H9 (cell line): Measurements from ENCODE around the gene TIMM17A. TPM values are rescaled to one million over a fixed set of nuclear protein-coding genes. Genes with fewer than 3 reads are reported as not detected.

Experiments
- DNase-seq: peaks from one replicate; pipeline ENCODE4 v3.0.0-alpha.2; 2017
- H2AFZ ChIP-seq: one replicate; pipeline ENCODE4 v1.6.1; 2013; ENCODE audit warnings: mild to moderate bottlenecking, low read length, control low read depth, moderate library complexity
- H2AK5ac ChIP-seq: 2 replicates; pipeline ENCODE4 v1.6.1; 2013; ENCODE audit warnings: low read length, control low read depth, mixed read lengths; ENCODE audit not compliant: insufficient read length
- H2BK120ac ChIP-seq: one replicate; pipeline ENCODE4 v1.6.1; 2013; ENCODE audit warnings: low read depth, mild to moderate bottlenecking, low read length, control low read depth, inconsistent platforms; ENCODE audit not compliant: poor library complexity, severe bottlenecking
- H2BK12ac ChIP-seq: 2 replicates; pipeline ENCODE4 v1.6.1; 2013; ENCODE audit warnings: low read length, control low read depth, mixed read lengths, low read depth; ENCODE audit not compliant: insufficient read length
- H2BK15ac ChIP-seq: 2 replicates; pipeline ENCODE4 v1.6.1; 2013; ENCODE audit warnings: low read depth, low read length, control low read depth
- H2BK20ac ChIP-seq: one replicate; pipeline ENCODE4 v1.6.1; 2013; ENCODE audit warnings: low read depth, mild to moderate bottlenecking, low read length, control low read depth, inconsistent platforms; ENCODE audit not compliant: poor library complexity, severe bottlenecking
- H2BK5ac ChIP-seq: 2 replicates; pipeline ENCODE4 v1.6.1; 2013; ENCODE audit warnings: low read length, control low read depth, mixed read lengths; ENCODE audit not compliant: insufficient read length
- H3K14ac ChIP-seq: 2 replicates; pipeline ENCODE4 v1.6.1; 2013; ENCODE audit warnings: low read length, control low read depth; ENCODE audit not compliant: insufficient read depth
- H3K18ac ChIP-seq: 2 replicates; pipeline ENCODE4 v1.6.1; 2013; ENCODE audit warnings: low read depth, mild to moderate bottlenecking, mixed read lengths, low read length, control low read depth; ENCODE audit not compliant: insufficient read length
- H3K23ac ChIP-seq: 2 replicates; pipeline ENCODE4 v1.6.1; 2013; ENCODE audit warnings: low read length, control low read depth, mixed read lengths, low read depth; ENCODE audit not compliant: insufficient read length
- H3K23me2 ChIP-seq: 2 replicates; pipeline ENCODE4 v1.6.1; 2013; ENCODE audit warnings: low read depth, mild to moderate bottlenecking, mixed read lengths, low read length, control low read depth; ENCODE audit not compliant: insufficient read length, poor library complexity, severe bottlenecking
- H3K27ac ChIP-seq: 2 replicates; pipeline ENCODE4 v1.5.1; 2013; ENCODE audit warnings: low read length, control low read depth, mixed read lengths, low read depth; ENCODE audit not compliant: insufficient read length
- H3K27me3 ChIP-seq: 2 replicates; pipeline ENCODE4 v1.6.1; 2013; ENCODE audit warnings: low read length, control low read depth, inconsistent platforms; ENCODE audit not compliant: insufficient read depth
- H3K4ac ChIP-seq: 2 replicates; pipeline ENCODE4 v1.6.1; 2013; ENCODE audit warnings: low read depth, mild to moderate bottlenecking, control low read depth, inconsistent platforms, low read length, moderate library complexity
- H3K4me1 ChIP-seq: 2 replicates; pipeline ENCODE4 v1.6.1; 2013; ENCODE audit warnings: low read length, control low read depth, inconsistent platforms; ENCODE audit not compliant: insufficient read depth
- H3K4me2 ChIP-seq: 2 replicates; pipeline ENCODE4 v1.6.1; 2013; ENCODE audit warnings: low read length, control low read depth, mixed read lengths; ENCODE audit not compliant: insufficient read length, insufficient read depth
- H3K56ac ChIP-seq: 2 replicates; pipeline ENCODE4 v1.6.1; 2013; ENCODE audit warnings: low read depth, mild to moderate bottlenecking, mixed read lengths, low read length, control low read depth; ENCODE audit not compliant: insufficient read length
- H3K79me1 ChIP-seq: 2 replicates; pipeline ENCODE4 v1.6.1; 2013; ENCODE audit warnings: low read depth, mild to moderate bottlenecking, moderate library complexity, low read length, control low read depth, inconsistent platforms; ENCODE audit not compliant: insufficient read depth, poor library complexity, severe bottlenecking
- H3K79me2 ChIP-seq: 2 replicates; pipeline ENCODE4 v1.6.1; 2013; ENCODE audit warnings: low read length, control low read depth, inconsistent platforms; ENCODE audit not compliant: insufficient read depth
- H3K9ac ChIP-seq: 2 replicates; pipeline ENCODE4 v1.6.1; 2013; ENCODE audit warnings: low read length, control low read depth, mixed read lengths; ENCODE audit not compliant: insufficient read length; ENCODE audit errors: extremely low read depth
- H3K9me3 ChIP-seq: one replicate; pipeline ENCODE4 v1.6.1; 2013; ENCODE audit warnings: low read depth, low read length, inconsistent platforms; ENCODE audit not compliant: control insufficient read depth
- H3T11ph ChIP-seq: one replicate; pipeline ENCODE4 v1.6.1; 2013; ENCODE audit warnings: mild to moderate bottlenecking, low read length, control low read depth, inconsistent platforms
- H4K20me1 ChIP-seq: one replicate; pipeline ENCODE4 v1.6.1; 2013; ENCODE audit not compliant: control insufficient read depth, insufficient read length, insufficient read depth
- H4K5ac ChIP-seq: 2 replicates; pipeline ENCODE4 v1.6.1; 2013; ENCODE audit warnings: low read depth, mild to moderate bottlenecking, mixed read lengths, low read length, control low read depth; ENCODE audit not compliant: insufficient read length
- H4K8ac ChIP-seq: replicated peaks from 2 replicates; pipeline ENCODE4 v1.6.1; 2013; ENCODE audit warnings: low read length, control low read depth, mixed read lengths, low read depth; ENCODE audit not compliant: insufficient read length
- H4K91ac ChIP-seq: 2 replicates; pipeline ENCODE4 v1.6.1; 2013; ENCODE audit warnings: low read depth, mild to moderate bottlenecking, moderate library complexity, mixed read lengths, low read length, control low read depth; ENCODE audit not compliant: insufficient read length
- H3K27ac Mint-ChIP-seq, 3 experiments: 2 replicates in 2 of 3; 3 replicates in 1 of 3; pipeline ENCODE4 v1.8.0; 2020 to 2021; ENCODE audit warnings: mixed read lengths in 3 of 3, mild to moderate bottlenecking in 1 of 3, moderate library complexity in 1 of 3
- H3K27me3 Mint-ChIP-seq: 2 replicates; pipeline ENCODE4 v1.8.0; 2021; ENCODE audit warnings: low read depth, mild to moderate bottlenecking, moderate library complexity, mixed read lengths
- H3K36me3 Mint-ChIP-seq, 3 experiments: 2 replicates in 2 of 3; 3 replicates in 1 of 3; pipeline ENCODE4 v1.8.0; 2020 to 2021; ENCODE audit warnings: low read depth in 3 of 3, mixed read lengths in 3 of 3; ENCODE audit not compliant: insufficient read depth in 1 of 3
- H3K4me1 Mint-ChIP-seq, 2 experiments: 2 replicates each; pipeline ENCODE4 v1.8.0; 2020; ENCODE audit warnings: mixed read lengths in 2 of 2
- H3K4me3 Mint-ChIP-seq, 2 experiments: 2 replicates in 1 of 2; 3 replicates in 1 of 2; pipeline ENCODE4 v1.8.0; 2020 to 2021; ENCODE audit warnings: mild to moderate bottlenecking in 2 of 2, mixed read lengths in 2 of 2, moderate library complexity in 1 of 2
- H3K9me3 Mint-ChIP-seq, 2 experiments: 2 replicates in 1 of 2; 3 replicates in 1 of 2; pipeline ENCODE4 v1.8.0; 2020; ENCODE audit warnings: mild to moderate bottlenecking in 2 of 2, mixed read lengths in 2 of 2, moderate library complexity in 1 of 2
- CTCF ChIP-seq: fragments of 200-600 bp; sonication (generic); conservative IDR thresholded peaks from 3 replicates; pipeline ENCODE4 v1.8.0; 2021; ENCODE audit warnings: antibody characterized with exemption, mild to moderate bottlenecking
- WGBS: extraction: QIAGEN DNeasy Blood & Tissue Kit; methylation state at CpG from one replicate; pipeline ENCODE4 v1.1.7; 2013; ENCODE audit warnings: missing lambda C conversion rate, low lambda C conversion rate, mixed read lengths; ENCODE audit not compliant: insufficient read length; ENCODE audit errors: extremely low coverage; 5-methylcytosine and 5-hydroxymethylcytosine counted together
- total RNA-seq: library from RNA; stranded (reverse); gene quantifications from 2 replicates; pipeline ENCODE4 v1.2.1, GENCODE V29; 2021

Gene TIMM17A
- total RNA-seq, 1 experiment from 2014 or later = 60.9 TPM

DNA sequence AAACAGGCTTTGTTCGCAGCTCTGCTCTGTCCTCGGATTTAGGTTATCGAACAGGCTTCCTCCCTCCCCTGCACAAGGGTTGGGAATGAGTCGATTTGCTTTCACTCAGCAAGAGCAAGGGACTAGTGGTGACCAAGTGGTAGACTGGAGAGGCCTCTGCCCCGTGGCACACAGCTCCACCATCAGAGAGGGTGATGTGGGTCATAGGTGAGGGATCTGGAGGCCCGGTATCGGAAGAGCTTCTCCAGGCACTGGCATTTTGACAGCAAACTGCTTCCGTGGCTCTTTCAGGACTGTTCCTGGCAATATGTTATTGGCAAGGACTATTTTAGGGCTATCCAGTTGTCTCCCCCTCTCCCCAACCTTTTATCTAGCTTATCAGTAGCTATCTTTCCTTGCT, 52.0 kb downstream of the TIMM17A start:
- no peaks in the 10 kb centered on the region for H3K9me3 Mint-ChIP-seq
- no peaks in the 10 kb centered on the region for H3K27me3 Mint-ChIP-seq
- peaks cover 15% of the 10 kb centered on the region for H3K23me2 ChIP-seq
- peak overlapping the region; percentile 8; the same call in 1 of the 2 replicates for H3K4ac ChIP-seq
- H2BK5ac ChIP-seq = no peak overlapping the region
- no peak overlapping the region for H2BK20ac ChIP-seq
- no peak for DNase-seq
- no peak overlapping the region for H3K9ac ChIP-seq
- peak overlapping the region; percentile 7 for H3K27ac ChIP-seq
- H4K20me1 ChIP-seq = no peaks in the 10 kb centered on the region
- no peak overlapping the region for H3K23ac ChIP-seq
- peaks cover 15 to 44% (median 44%) of the 10 kb centered on the region in 3 experiments; a peak in 6 of 7 replicates for H3K36me3 Mint-ChIP-seq
- peak overlapping the region; percentile 94 to 99 (median 98) for H3K27ac Mint-ChIP-seq
- peak overlapping the region; percentile 32 to 58; a peak in 1 of 5 replicates for H3K4me3 Mint-ChIP-seq
- H3K4me2 ChIP-seq = peak overlapping the region; percentile 49
- no peak overlapping the region for H2BK15ac ChIP-seq
- no peaks in the 10 kb centered on the region for H3K79me1 ChIP-seq
- no CpG with 5 or more reads among the region's 8 CpGs for WGBS
- H3K4me1 ChIP-seq = peaks cover 16% of the 10 kb centered on the region
- no peaks in the 10 kb centered on the region for H3K27me3 ChIP-seq
- no peak for TF ChIP-seq CTCF
- no peak overlapping the region for H4K5ac ChIP-seq
- no peak overlapping the region for H2AK5ac ChIP-seq
- peak overlapping the region; percentile 92 for H3K18ac ChIP-seq
- no peak overlapping the region for H2AFZ ChIP-seq
- peak overlapping the region; percentile 31 for H4K91ac ChIP-seq
- H3T11ph ChIP-seq = no peak overlapping the region
- H3K79me2 ChIP-seq = no peaks in the 10 kb centered on the region
- H3K14ac ChIP-seq = peak overlapping the region; percentile 94
- peaks cover 46 to 61% of the 10 kb centered on the region in 2 experiments for H3K4me1 Mint-ChIP-seq
- H4K8ac ChIP-seq = no peak overlapping the region
- no peaks in the 10 kb centered on the region for H3K9me3 ChIP-seq
- peak overlapping the region; percentile 77 for H2BK12ac ChIP-seq
- no peak overlapping the region for H3K56ac ChIP-seq
- no peak overlapping the region for H2BK120ac ChIP-seq
